CD14-positive monocyte (primary cell): ENCODE measurements around the gene SERPINB5. TPM values are rescaled to one million over a fixed set of nuclear protein-coding genes. Genes with fewer than 3 reads are reported as not detected.

ENCODE experiments used
- DNase-seq, 3 donors: peaks; one replicate each; pipeline ENCODE4 v3.0.0-alpha.2; 2011 to 2022
- H2AFZ ChIP-seq: 2 replicates; pipeline ENCODE4 v1.6.0; 2012; ENCODE audit warnings: mild to moderate bottlenecking, low read depth, low read length, inconsistent platforms; ENCODE audit not compliant: insufficient read depth, poor library complexity, severe bottlenecking
- H3K27ac ChIP-seq, 2 donors: 1 replicate in 1 of 2; 2 replicates in 1 of 2; pipeline ENCODE4 v1.5.1; 2012 to 2013; ENCODE audit warnings: low read length in 2 of 2, control low read depth in 1 of 2, inconsistent platforms in 1 of 2, low read depth in 1 of 2, mild to moderate bottlenecking in 1 of 2
- H3K27me3 ChIP-seq, 2 donors: one replicate each; pipeline versions ENCODE4 v1.6.0 to v1.6.1; 2011 to 2013; ENCODE audit warnings: low read length in 2 of 2; ENCODE audit not compliant: control insufficient read depth in 2 of 2, insufficient read depth in 2 of 2
- H3K36me3 ChIP-seq, 2 donors: replicated peaks in 1 of 2; 1 replicate in 1 of 2; 2 replicates in 1 of 2; pipeline versions ENCODE4 v1.5.1 to v1.6.1; 2012 to 2013; ENCODE audit warnings: low read length in 2 of 2, control low read depth in 1 of 2, inconsistent platforms in 1 of 2, mild to moderate bottlenecking in 1 of 2; ENCODE audit not compliant: insufficient read depth in 2 of 2, control insufficient read depth in 1 of 2
- H3K4me1 ChIP-seq, 2 donors: 1 replicate in 1 of 2; 2 replicates in 1 of 2; pipeline versions ENCODE4 v1.5.1 to v1.6.1; 2012 to 2013; ENCODE audit warnings: low read length in 2 of 2, control low read depth in 1 of 2, inconsistent platforms in 1 of 2, mild to moderate bottlenecking in 1 of 2, moderate library complexity in 1 of 2; ENCODE audit not compliant: insufficient read depth in 2 of 2, control insufficient read depth in 1 of 2
- H3K4me2 ChIP-seq: replicated peaks from 2 replicates; pipeline ENCODE3; 2012; ENCODE audit warnings: low read length, moderate library complexity, mild to moderate bottlenecking; ENCODE audit not compliant: poor library complexity, severe bottlenecking; ENCODE audit errors: extremely low read depth
- H3K4me3 ChIP-seq, 3 experiments: fragments of 200-600 bp in 1 of 3; sonication (generic) in 1 of 3; replicated peaks in 1 of 3; 1 replicate in 2 of 3; 2 replicates in 1 of 3; pipeline ENCODE4 v1.5.1; 2011 to 2013; ENCODE audit warnings: low read length in 3 of 3, mild to moderate bottlenecking in 3 of 3, control low read depth in 2 of 3, low read depth in 2 of 3, inconsistent platforms in 1 of 3, moderate library complexity in 1 of 3
- H3K79me2 ChIP-seq: 2 replicates; pipeline ENCODE4 v1.6.0; 2012; ENCODE audit warnings: mild to moderate bottlenecking, control low read depth, inconsistent platforms, low read length, moderate library complexity; ENCODE audit not compliant: insufficient read depth
- H3K9ac ChIP-seq: 2 replicates; pipeline ENCODE4 v1.6.0; 2017; ENCODE audit warnings: low read length, mild to moderate bottlenecking; ENCODE audit not compliant: insufficient read depth, poor library complexity, severe bottlenecking
- H3K9me3 ChIP-seq, 2 donors: replicated peaks in 1 of 2; 1 replicate in 1 of 2; 2 replicates in 1 of 2; pipeline versions ENCODE4 v1.5.1 to v1.6.1; 2012 to 2013; ENCODE audit warnings: low read length in 2 of 2, control low read depth in 1 of 2; ENCODE audit not compliant: control insufficient read depth in 1 of 2, insufficient read depth in 1 of 2
- H4K20me1 ChIP-seq: 2 replicates; pipeline ENCODE4 v1.6.0; 2012; ENCODE audit warnings: mild to moderate bottlenecking, low read length, control low read depth, moderate library complexity; ENCODE audit not compliant: insufficient read depth
- H3K27ac Mint-ChIP-seq, 7 donors: one replicate each; pipeline ENCODE4 v1.8.0; 2020; ENCODE audit warnings: mild to moderate bottlenecking in 7 of 7, mixed read lengths in 7 of 7, moderate library complexity in 6 of 7, inconsistent platforms in 2 of 7
- H3K27me3 Mint-ChIP-seq, 3 donors: one replicate each; pipeline ENCODE4 v1.8.0; 2021 to 2022; ENCODE audit warnings: low read depth in 3 of 3, mild to moderate bottlenecking in 3 of 3, mixed read lengths in 3 of 3, moderate library complexity in 3 of 3, inconsistent platforms in 1 of 3
- H3K36me3 Mint-ChIP-seq, 2 donors: one replicate each; pipeline ENCODE4 v1.8.0; 2020; ENCODE audit warnings: mixed read lengths in 2 of 2, inconsistent platforms in 1 of 2, mild to moderate bottlenecking in 1 of 2
- H3K4me1 Mint-ChIP-seq: one replicate; pipeline ENCODE4 v1.8.0; 2020; ENCODE audit warnings: mild to moderate bottlenecking, mixed read lengths
- H3K4me3 Mint-ChIP-seq, 2 donors: one replicate each; pipeline ENCODE4 v1.8.0; 2020; ENCODE audit warnings: mild to moderate bottlenecking in 2 of 2, mixed read lengths in 2 of 2, moderate library complexity in 1 of 2
- H3K9me3 Mint-ChIP-seq, 7 donors: one replicate each; pipeline ENCODE4 v1.8.0; 2020 to 2022; ENCODE audit warnings: mixed read lengths in 7 of 7, mild to moderate bottlenecking in 6 of 7, moderate library complexity in 6 of 7, inconsistent platforms in 2 of 7
- CTCF ChIP-seq: fragments of 200-600 bp; IDR thresholded peaks from one replicate; pipeline ENCODE4 v1.8.0; 2022; ENCODE audit warnings: antibody characterized with exemption, mild to moderate bottlenecking
- WGBS: methylation state at CpG from one replicate; pipeline ENCODE4 v1.1.5; 2013; ENCODE audit warnings: missing lambda C conversion rate; ENCODE audit not compliant: insufficient coverage; 5-methylcytosine and 5-hydroxymethylcytosine counted together
- intact Hi-C, 2 donors: fragments of 100-400 bp; cut with micrococcal nuclease; formaldehyde crosslinking; loops; one replicate each; pipeline versions ENCODE4 v1.15.0 to v1.15.1; 2023
- polyA minus RNA-seq: library from RNA; depleted of rRNA, polyadenylated mRNA; stranded (reverse); fragments of >200 nt; gene quantifications from 2 replicates; pipeline ENCODE4 v1.2.3, GENCODE V29; 2012
- polyA plus RNA-seq, 3 donors: library from polyadenylated mRNA; depleted of rRNA in 1 of 3; unstranded in 2 of 3; stranded (reverse) in 1 of 3; fragments of 300-500 nt in 2 of 3; fragments of >200 nt in 1 of 3; fragmentation: Illumina TruSeq in 2 of 3; gene quantifications; 1 replicate in 2 of 3; 2 replicates in 1 of 3; pipeline ENCODE4 v1.2.3, GENCODE V29; 2012 to 2021
- total RNA-seq, 12 experiments: library from RNA in 1 of 12; stranded (reverse) in 1 of 12; fragments of 120-200 nt in 1 of 12; gene quantifications; one replicate each; pipeline ENCODE4 v1.2.4 and lab custom pipeline; 2013 to 2026; ENCODE audit warnings: mixed read lengths in 6 of 12, inconsistent platforms in 1 of 12

The SERPINB5 gene
- total RNA-seq (2013) = not detected
- polyA plus RNA-seq = not detected
- not detected in 2 replicates for polyA minus RNA-seq
- total RNA-seq (lab: John Stamatoyannopoulos, UW) = 0 to 1.4 (median 0.05) reads per million in 11 experiments

- no peaks in the 10 kb centered on the region for H3K36me3 ChIP-seq
- 97% methylated on average over 17 of the region's 21 CpGs for WGBS
- Mint-ChIP-seq H3K4me1 (peaks cover 7% of the 10 kb centered on the region), H3K36me3 (no peaks in the 10 kb centered on the region), H3K27ac (no peak within 1 kb of the TSS), H3K4me3 (no peak within 1 kb of the TSS), H3K9me3 (no peaks in the 10 kb centered on the region), H3K27me3 (no peaks in the 10 kb centered on the region)
- H3K9ac ChIP-seq = no peak within 1 kb of the TSS
- DNase-seq = no peak
- no peaks in the 10 kb centered on the region for H4K20me1 ChIP-seq
- no peak within 1 kb of the TSS for H3K27ac ChIP-seq
- H3K4me1 ChIP-seq = no peaks in the 10 kb centered on the region
- TF ChIP-seq CTCF = no peak
- H2AFZ ChIP-seq = peak within 1 kb of the TSS; percentile 26
- no peaks in the 10 kb centered on the region for H3K79me2 ChIP-seq
- H3K9me3 ChIP-seq = no peaks in the 10 kb centered on the region
- no peak within 1 kb of the TSS for H3K4me3 ChIP-seq
- no peaks in the 10 kb centered on the region for H3K27me3 ChIP-seq
- H3K4me2 ChIP-seq = no peak within 1 kb of the TSS
- intact Hi-C loops = no loop called here
These were observed at the start of gene SERPINB5 for GRCh38 chr18:63476668-63477067. TSS of gene SERPINB5 (plus strand) at chr18:63476958. CDS start at chr18:63484429, 7,471 bp downstream.

- H3K27ac Mint-ChIP-seq = no peak overlapping the region
- no peak overlapping the region for H3K4me3 ChIP-seq
- DNase-seq = no peak
- no peaks in the 10 kb centered on the region for H4K20me1 ChIP-seq
- H3K4me3 Mint-ChIP-seq = no peak overlapping the region
- H2AFZ ChIP-seq = peak overlapping the region; percentile 27
- H3K9me3 ChIP-seq = no peaks in the 10 kb centered on the region
- H3K4me2 ChIP-seq = no peak overlapping the region
- no peak for TF ChIP-seq CTCF
- intact Hi-C loops = loop anchor here in 1 of 2 donors (10.0 kb wide), 3 partner anchors 63 to 713 kb away; partner anchors contain the start of genes KDSR, PHLPP1 and SERPINB8
- H3K27me3 Mint-ChIP-seq = peaks cover 0 to 6% (median 0%) of the 10 kb centered on the region in 3 donors
- H3K4me1 ChIP-seq = peaks cover 6 to 9% of the 10 kb centered on the region in 2 donors
- peaks cover 0 to 2% (median 0%) of the 10 kb centered on the region in 7 donors for H3K9me3 Mint-ChIP-seq
- no peaks in the 10 kb centered on the region for H3K36me3 ChIP-seq
- no peak overlapping the region for H3K27ac ChIP-seq
- no peaks in the 10 kb centered on the region for H3K36me3 Mint-ChIP-seq
- 89% methylated on average over 3 of the region's 4 CpGs for WGBS
- H3K79me2 ChIP-seq = no peaks in the 10 kb centered on the region
- no peak overlapping the region for H3K9ac ChIP-seq
- H3K4me1 Mint-ChIP-seq = peaks cover 6% of the 10 kb centered on the region
- peaks cover 0 to 3% of the 10 kb centered on the region in 2 donors for H3K27me3 ChIP-seq
These were observed 49.2 kb upstream of the SERPINB5 start for GRCh38 chr18:63427558-63427957.
